K562 (cell line): Measurements from ENCODE around the gene AGPAT4. TPM values are rescaled to one million over a fixed set of nuclear protein-coding genes. Genes with fewer than 3 reads are reported as not detected.
A peak's percentile ranks its signal among the peaks of the same experiment; 100 is the strongest.

Experiments
- HDAC2 ChIP-seq: fragments of 450-650 bp; IDR thresholded peaks from 2 replicates; pipeline ENCODE4 v1.6.1; 2016; ENCODE audit warnings: mild to moderate bottlenecking
- NBN ChIP-seq: fragments of 450-650 bp; IDR thresholded peaks from 2 replicates; pipeline ENCODE4 v1.6.1; 2016; ENCODE audit warnings: low read depth, mild to moderate bottlenecking
- RAD21 ChIP-seq, 2 experiments: fragments of 250-450 bp in 1 of 2; fragments of 450-650 bp in 1 of 2; sonication (Bioruptor Pico) in 1 of 2; formaldehyde crosslinking in 1 of 2; IDR thresholded peaks in 1 of 2; conservative IDR thresholded peaks in 1 of 2; 2 replicates each; pipeline versions ENCODE4 v1.4.0 to v1.8.0; 2020 to 2022; ENCODE audit warnings: mild to moderate bottlenecking in 2 of 2, moderate library complexity in 1 of 2
- RBFOX2 ChIP-seq: fragments of 200-400 bp; formaldehyde crosslinking; IDR thresholded peaks from 2 replicates; pipeline ENCODE4 v1.6.1; 2017; ENCODE audit warnings: low read depth, mild to moderate bottlenecking, low read length, moderate library complexity
- RCOR1 ChIP-seq, 2 experiments: IDR thresholded peaks; 2 replicates each; pipeline ENCODE4 v1.6.1; 2012; ENCODE audit warnings: low read depth in 2 of 2, low read length in 2 of 2, borderline replicate concordance in 1 of 2, improper control_type of control experiment in 1 of 2
- SMAD4 ChIP-seq: fragments of 250-450 bp; sonication (Bioruptor Pico); conservative IDR thresholded peaks from 2 replicates; pipeline ENCODE4 v1.8.0; 2021; ENCODE audit warnings: inconsistent platforms, mild to moderate bottlenecking, moderate library complexity
- SUPT5H ChIP-seq: fragments of 450-650 bp; IDR thresholded peaks from 2 replicates; pipeline ENCODE4 v1.6.1; 2016
- polyA plus RNA-seq, 8 experiments: library from polyadenylated mRNA; depleted of rRNA in 4 of 8; stranded (reverse) in 5 of 8; unstranded in 3 of 8; fragments of >200 nt; fragmentation: Nextera tagmentation in 2 of 8; fragmentation: Illumina TruSeq in 1 of 8; extraction: Ambion mirVana in 2 of 8; extraction: Trizol in 1 of 8; gene quantifications; 2 replicates each; pipeline versions ENCODE4 v1.2.1 to v1.2.3, GENCODE V29; 2011 to 2014; ENCODE audit warnings: inconsistent platforms in 1 of 8, missing spikeins in 1 of 8
- total RNA-seq, 7 experiments: library from RNA; depleted of rRNA in 6 of 7; stranded (reverse); fragments of >200 nt in 6 of 7; fragmentation: Illumina TruSeq in 2 of 7; extraction: Trizol in 2 of 7; gene quantifications; 2 replicates each; pipeline versions ENCODE4 v1.2.1 to v1.2.3, GENCODE V29; 2011 to 2021; ENCODE audit warnings: low replicate concordance in 1 of 7
- TF ChIP-seq, protein P1 (sequence below): fragments of 450-650 bp; IDR thresholded peaks from 2 replicates; pipeline ENCODE4 v1.6.1; 2018; ENCODE audit not compliant: partially characterized antibody
- TF ChIP-seq, protein P2 (sequence below): fragments of 450-650 bp; IDR thresholded peaks from 2 replicates; pipeline ENCODE4 v1.6.1; 2017; ENCODE audit warnings: antibody characterized with exemption, mild to moderate bottlenecking
- TF ChIP-seq, protein P3 (sequence below), 2 experiments: IDR thresholded peaks; 2 replicates each; pipeline ENCODE4 v1.6.1; 2012; ENCODE audit warnings: improper control_type of control experiment in 2 of 2, low read depth in 2 of 2, low read length in 2 of 2, borderline replicate concordance in 1 of 2

The AGPAT4 gene
- total and polyA plus RNA-seq, 9 of the 15 experiments (the other 6 are each of a cell fraction or from before 2014, with no cell fraction given), result 2.2 to 15.0 (median 5.7) TPM

DNA sequence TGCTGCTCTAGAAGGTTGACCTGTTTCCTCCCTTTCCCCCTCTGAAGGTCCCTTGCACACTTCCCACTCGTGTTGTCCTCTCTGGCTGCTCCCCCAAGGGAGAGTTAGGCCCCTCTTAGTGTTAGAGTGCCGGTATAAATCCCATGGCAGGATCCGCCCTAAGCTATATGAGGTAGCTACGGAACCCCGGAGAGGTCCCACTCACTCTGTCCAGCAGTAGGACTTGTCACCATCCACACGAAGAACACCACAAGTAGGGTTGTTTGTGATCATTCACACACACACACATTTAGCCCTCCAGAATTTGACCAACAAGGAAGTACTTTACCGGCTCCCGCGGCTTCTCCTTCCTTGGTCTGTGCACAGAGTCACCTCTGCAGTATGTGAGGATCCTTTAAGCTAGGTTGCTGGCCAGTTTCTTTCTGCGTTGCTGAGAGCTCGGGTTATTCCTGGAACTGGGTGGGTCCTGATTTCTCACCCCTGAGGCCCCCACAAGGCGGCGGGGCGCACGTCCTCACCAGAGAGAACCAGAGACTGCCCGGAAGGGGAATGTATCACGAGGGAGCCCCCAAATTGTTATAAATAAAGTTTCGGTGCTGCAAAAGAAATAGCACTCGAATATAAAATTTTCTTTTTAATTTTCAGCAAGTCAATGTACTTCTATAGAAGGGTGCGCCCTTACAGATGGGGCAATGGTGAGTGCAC lies 40.8 kb upstream of the AGPAT4 start (continued):
- TF ChIP-seq, protein P1, sequence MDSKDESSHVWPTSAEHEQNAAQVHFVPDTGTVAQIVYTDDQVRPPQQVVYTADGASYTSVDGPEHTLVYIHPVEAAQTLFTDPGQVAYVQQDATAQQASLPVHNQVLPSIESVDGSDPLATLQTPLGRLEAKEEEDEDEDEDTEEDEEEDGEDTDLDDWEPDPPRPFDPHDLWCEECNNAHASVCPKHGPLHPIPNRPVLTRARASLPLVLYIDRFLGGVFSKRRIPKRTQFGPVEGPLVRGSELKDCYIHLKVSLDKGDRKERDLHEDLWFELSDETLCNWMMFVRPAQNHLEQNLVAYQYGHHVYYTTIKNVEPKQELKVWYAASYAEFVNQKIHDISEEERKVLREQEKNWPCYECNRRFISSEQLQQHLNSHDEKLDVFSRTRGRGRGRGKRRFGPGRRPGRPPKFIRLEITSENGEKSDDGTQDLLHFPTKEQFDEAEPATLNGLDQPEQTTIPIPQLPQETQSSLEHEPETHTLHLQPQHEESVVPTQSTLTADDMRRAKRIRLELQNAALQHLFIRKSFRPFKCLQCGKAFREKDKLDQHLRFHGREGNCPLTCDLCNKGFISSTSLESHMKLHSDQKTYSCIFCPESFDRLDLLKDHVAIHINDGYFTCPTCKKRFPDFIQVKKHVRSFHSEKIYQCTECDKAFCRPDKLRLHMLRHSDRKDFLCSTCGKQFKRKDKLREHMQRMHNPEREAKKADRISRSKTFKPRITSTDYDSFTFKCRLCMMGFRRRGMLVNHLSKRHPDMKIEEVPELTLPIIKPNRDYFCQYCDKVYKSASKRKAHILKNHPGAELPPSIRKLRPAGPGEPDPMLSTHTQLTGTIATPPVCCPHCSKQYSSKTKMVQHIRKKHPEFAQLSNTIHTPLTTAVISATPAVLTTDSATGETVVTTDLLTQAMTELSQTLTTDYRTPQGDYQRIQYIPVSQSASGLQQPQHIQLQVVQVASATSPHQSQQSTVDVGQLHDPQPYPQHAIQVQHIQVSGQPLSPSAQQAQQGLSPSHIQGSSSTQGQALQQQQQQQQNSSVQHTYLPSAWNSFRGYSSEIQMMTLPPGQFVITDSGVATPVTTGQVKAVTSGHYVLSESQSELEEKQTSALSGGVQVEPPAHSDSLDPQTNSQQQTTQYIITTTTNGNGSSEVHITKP, result peak; percentile 28
- TF ChIP-seq, protein P2, sequence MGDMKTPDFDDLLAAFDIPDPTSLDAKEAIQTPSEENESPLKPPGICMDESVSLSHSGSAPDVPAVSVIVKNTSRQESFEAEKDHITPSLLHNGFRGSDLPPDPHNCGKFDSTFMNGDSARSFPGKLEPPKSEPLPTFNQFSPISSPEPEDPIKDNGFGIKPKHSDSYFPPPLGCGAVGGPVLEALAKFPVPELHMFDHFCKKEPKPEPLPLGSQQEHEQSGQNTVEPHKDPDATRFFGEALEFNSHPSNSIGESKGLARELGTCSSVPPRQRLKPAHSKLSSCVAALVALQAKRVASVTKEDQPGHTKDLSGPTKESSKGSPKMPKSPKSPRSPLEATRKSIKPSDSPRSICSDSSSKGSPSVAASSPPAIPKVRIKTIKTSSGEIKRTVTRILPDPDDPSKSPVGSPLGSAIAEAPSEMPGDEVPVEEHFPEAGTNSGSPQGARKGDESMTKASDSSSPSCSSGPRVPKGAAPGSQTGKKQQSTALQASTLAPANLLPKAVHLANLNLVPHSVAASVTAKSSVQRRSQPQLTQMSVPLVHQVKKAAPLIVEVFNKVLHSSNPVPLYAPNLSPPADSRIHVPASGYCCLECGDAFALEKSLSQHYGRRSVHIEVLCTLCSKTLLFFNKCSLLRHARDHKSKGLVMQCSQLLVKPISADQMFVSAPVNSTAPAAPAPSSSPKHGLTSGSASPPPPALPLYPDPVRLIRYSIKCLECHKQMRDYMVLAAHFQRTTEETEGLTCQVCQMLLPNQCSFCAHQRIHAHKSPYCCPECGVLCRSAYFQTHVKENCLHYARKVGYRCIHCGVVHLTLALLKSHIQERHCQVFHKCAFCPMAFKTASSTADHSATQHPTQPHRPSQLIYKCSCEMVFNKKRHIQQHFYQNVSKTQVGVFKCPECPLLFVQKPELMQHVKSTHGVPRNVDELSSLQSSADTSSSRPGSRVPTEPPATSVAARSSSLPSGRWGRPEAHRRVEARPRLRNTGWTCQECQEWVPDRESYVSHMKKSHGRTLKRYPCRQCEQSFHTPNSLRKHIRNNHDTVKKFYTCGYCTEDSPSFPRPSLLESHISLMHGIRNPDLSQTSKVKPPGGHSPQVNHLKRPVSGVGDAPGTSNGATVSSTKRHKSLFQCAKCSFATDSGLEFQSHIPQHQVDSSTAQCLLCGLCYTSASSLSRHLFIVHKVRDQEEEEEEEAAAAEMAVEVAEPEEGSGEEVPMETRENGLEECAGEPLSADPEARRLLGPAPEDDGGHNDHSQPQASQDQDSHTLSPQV, result peak; percentile 48
- peak; percentile 16; the same call in 1 of the 2 replicates for TF ChIP-seq NBN
- TF ChIP-seq SMAD4 (CRISPR knock-in tag), result peak; percentile 62; the same call in 1 of the 2 replicates
- TF ChIP-seq RBFOX2, result peak; percentile 44
- TF ChIP-seq, protein P3, sequence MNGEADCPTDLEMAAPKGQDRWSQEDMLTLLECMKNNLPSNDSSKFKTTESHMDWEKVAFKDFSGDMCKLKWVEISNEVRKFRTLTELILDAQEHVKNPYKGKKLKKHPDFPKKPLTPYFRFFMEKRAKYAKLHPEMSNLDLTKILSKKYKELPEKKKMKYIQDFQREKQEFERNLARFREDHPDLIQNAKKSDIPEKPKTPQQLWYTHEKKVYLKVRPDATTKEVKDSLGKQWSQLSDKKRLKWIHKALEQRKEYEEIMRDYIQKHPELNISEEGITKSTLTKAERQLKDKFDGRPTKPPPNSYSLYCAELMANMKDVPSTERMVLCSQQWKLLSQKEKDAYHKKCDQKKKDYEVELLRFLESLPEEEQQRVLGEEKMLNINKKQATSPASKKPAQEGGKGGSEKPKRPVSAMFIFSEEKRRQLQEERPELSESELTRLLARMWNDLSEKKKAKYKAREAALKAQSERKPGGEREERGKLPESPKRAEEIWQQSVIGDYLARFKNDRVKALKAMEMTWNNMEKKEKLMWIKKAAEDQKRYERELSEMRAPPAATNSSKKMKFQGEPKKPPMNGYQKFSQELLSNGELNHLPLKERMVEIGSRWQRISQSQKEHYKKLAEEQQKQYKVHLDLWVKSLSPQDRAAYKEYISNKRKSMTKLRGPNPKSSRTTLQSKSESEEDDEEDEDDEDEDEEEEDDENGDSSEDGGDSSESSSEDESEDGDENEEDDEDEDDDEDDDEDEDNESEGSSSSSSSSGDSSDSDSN (IDR thresholded peaks at IDR 0.05; ENCODE audit: borderline replicate concordance in 1 of 2, low read depth in 2 of 2, low read length in 2 of 2), result 0 out of 4 replicates have a peak, but pooled peaks of 1 of the 2 experiments have one; percentile 23
- peak; percentile 52 for TF ChIP-seq HDAC2
- 0 out of 2 replicates have a peak, but pooled peaks have one; percentile 30 for TF ChIP-seq SUPT5H
- TF ChIP-seq RCOR1 (IDR thresholded peaks at IDR 0.05; ENCODE audit: borderline replicate concordance in 1 of 2, low read depth in 2 of 2, low read length in 2 of 2), result peak in 1 of 2 experiments; percentile 33; a peak in 1 of 4 replicates
- peak in 1 of 2 experiments; percentile 25; a peak in 1 of 4 replicates for TF ChIP-seq RAD21 (CRISPR knock-in tag; conservative IDR thresholded peaks at IDR 0.05 in 1 of 2, IDR thresholded peaks at IDR 0.05 in 1 of 2)
